Neural cell (in vitro differentiated cells): Measurements from ENCODE around the gene SLC4A4. TPM values are rescaled to one million over a fixed set of nuclear protein-coding genes. Genes with fewer than 3 reads are reported as not detected.

ENCODE experiments used
- H2AFZ ChIP-seq: fragments of 200-600, 300-800 bp; sonication (generic), shearing (Covaris generic); 2 replicates; pipeline ENCODE4 v1.6.0; 2014; ENCODE audit warnings: low read depth, mild to moderate bottlenecking, antibody characterized with exemption, low read length, moderate library complexity
- H3F3A ChIP-seq: fragments of 200-600 bp; shearing (Covaris generic); 2 replicates; pipeline ENCODE4 v1.6.1; 2016; ENCODE audit warnings: mild to moderate bottlenecking, moderate library complexity, mixed read lengths, antibody characterized with exemption, low read length; ENCODE audit not compliant: insufficient read depth, poor library complexity, severe bottlenecking
- H3K27ac ChIP-seq: fragments of 200-600, 300-800 bp; sonication (generic), shearing (Covaris generic); 2 replicates; pipeline ENCODE4 v1.5.1; 2014; ENCODE audit warnings: mild to moderate bottlenecking, low read length, moderate library complexity
- H3K27me3 ChIP-seq: fragments of 300-800, 200-600 bp; sonication (generic), shearing (Covaris generic); 2 replicates; pipeline ENCODE4 v1.6.0; 2014; ENCODE audit warnings: mild to moderate bottlenecking, low read depth, low read length, moderate library complexity; ENCODE audit not compliant: insufficient read depth
- H3K36me3 ChIP-seq: fragments of 300-800, 200-600 bp; sonication (generic), shearing (Covaris generic); 2 replicates; pipeline ENCODE4 v1.5.1; 2014; ENCODE audit warnings: mild to moderate bottlenecking, antibody characterized with exemption, low read length, moderate library complexity; ENCODE audit not compliant: insufficient read depth
- H3K4me2 ChIP-seq: fragments of 300-800, 200-600 bp; sonication (generic), shearing (Covaris generic); 2 replicates; pipeline ENCODE4 v1.6.0; 2014; ENCODE audit warnings: mild to moderate bottlenecking, low read length
- H3K4me3 ChIP-seq: fragments of 300-800, 200-600 bp; sonication (generic), shearing (Covaris generic); 2 replicates; pipeline ENCODE4 v1.5.1; 2014; ENCODE audit warnings: mild to moderate bottlenecking, low read length, moderate library complexity
- H3K79me2 ChIP-seq: fragments of 200-600 bp; shearing (Covaris generic); replicated peaks from 2 replicates; pipeline ENCODE4 v1.6.0; 2014; ENCODE audit warnings: mild to moderate bottlenecking, low read length, moderate library complexity; ENCODE audit not compliant: insufficient read depth
- H3K9ac ChIP-seq: fragments of 300-800, 200-600 bp; sonication (generic), shearing (Covaris generic); 2 replicates; pipeline ENCODE4 v1.6.1; 2016; ENCODE audit warnings: mild to moderate bottlenecking, low read length, mixed read lengths
- H3K9me2 ChIP-seq: fragments of 200-600 bp; shearing (Covaris generic); 2 replicates; pipeline ENCODE4 v1.6.1; 2016; ENCODE audit warnings: mild to moderate bottlenecking, low read length, mixed read lengths; ENCODE audit not compliant: insufficient read depth
- H3K9me3 ChIP-seq: fragments of 200-600, 300-800 bp; sonication (generic), shearing (Covaris generic); 2 replicates; pipeline ENCODE4 v1.6.1; 2016; ENCODE audit warnings: mild to moderate bottlenecking, mixed run types, low read length, moderate library complexity, mixed read lengths
- H4K20me1 ChIP-seq: fragments of 200-600 bp; shearing (Covaris generic); 2 replicates; pipeline ENCODE4 v1.6.1; 2016; ENCODE audit warnings: mild to moderate bottlenecking, mixed run types; ENCODE audit not compliant: insufficient read depth
- CTCF ChIP-seq: fragments of 450-650 bp; IDR thresholded peaks from 2 replicates; pipeline ENCODE4 v1.5.1; 2014; ENCODE audit warnings: antibody characterized with exemption, mild to moderate bottlenecking, moderate library complexity; ENCODE audit not compliant: poor library complexity, severe bottlenecking
- EP300 ChIP-seq: fragments of 450-650 bp; conservative IDR thresholded peaks from 2 replicates; pipeline ENCODE4 v1.6.1; 2014; ENCODE audit warnings: antibody characterized with exemption, mild to moderate bottlenecking, moderate library complexity; ENCODE audit not compliant: poor library complexity, severe bottlenecking
- EZH2 ChIP-seq: fragments of 200-600, 300-800 bp; shearing (Covaris generic), sonication (generic); IDR thresholded peaks from 2 replicates; pipeline ENCODE4 v1.6.1; 2014; ENCODE audit warnings: antibody characterized with exemption, low read length, borderline replicate concordance, mild to moderate bottlenecking; ENCODE audit not compliant: insufficient read depth, poor library complexity, severe bottlenecking
- MXI1 ChIP-seq: fragments of 450-650 bp; conservative IDR thresholded peaks from 2 replicates; pipeline ENCODE4 v1.6.1; 2014; ENCODE audit warnings: antibody characterized with exemption, mild to moderate bottlenecking; ENCODE audit not compliant: poor library complexity, severe bottlenecking
- POLR2AphosphoS5 ChIP-seq: IDR thresholded peaks from 2 replicates; pipeline ENCODE4 v1.6.1; 2012
- RAD21 ChIP-seq: fragments of 450-650 bp; conservative IDR thresholded peaks from 2 replicates; pipeline ENCODE4 v1.6.1; 2014; ENCODE audit warnings: antibody characterized with exemption, mild to moderate bottlenecking, moderate library complexity
- REST ChIP-seq: IDR thresholded peaks from 2 replicates; pipeline ENCODE4 v1.6.1; 2012; ENCODE audit warnings: borderline replicate concordance
- SMC3 ChIP-seq: fragments of 450-650 bp; conservative IDR thresholded peaks from 2 replicates; pipeline ENCODE4 v1.6.1; 2014; ENCODE audit warnings: antibody characterized with exemption, mild to moderate bottlenecking, moderate library complexity; ENCODE audit not compliant: poor library complexity
- TAF1 ChIP-seq: IDR thresholded peaks from 2 replicates; pipeline ENCODE4 v1.6.1; 2012; ENCODE audit warnings: low read depth
- polyA plus RNA-seq: library from polyadenylated mRNA; depleted of rRNA; stranded (reverse); fragments of >200 nt; gene quantifications from 2 replicates; pipeline ENCODE4 v1.2.3, GENCODE V29; 2014

The SLC4A4 gene
- polyA plus RNA-seq, 1 donor from 2014 or later = 9.2 TPM

DNA sequence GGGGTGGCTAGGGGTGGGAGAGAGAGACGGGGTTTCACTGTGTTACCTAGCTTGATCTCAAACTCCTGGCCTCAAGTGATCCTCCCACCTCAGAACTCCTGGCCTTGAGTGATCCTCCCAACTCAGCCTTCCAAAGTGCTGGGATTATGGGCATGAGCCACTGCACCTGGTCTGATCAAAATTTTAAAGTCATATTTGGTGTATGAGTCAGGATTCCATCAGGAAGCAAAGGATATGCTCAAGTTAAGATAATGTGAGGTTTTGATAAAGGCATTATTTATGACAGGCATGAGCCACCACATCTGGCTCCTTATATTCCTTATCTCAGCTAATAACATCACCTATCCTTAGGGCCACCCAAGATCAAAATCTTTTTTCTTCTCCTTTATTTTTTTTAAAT lies 182.0 kb downstream of the SLC4A4 start:
- Histone ChIP-seq H3K27me3 (no peaks in the 10 kb centered on the region), H3K9me3 (no peaks in the 10 kb centered on the region), H3K4me2 (no peak overlapping the region), H3F3A (no peaks in the 10 kb centered on the region), H3K36me3 (no peaks in the 10 kb centered on the region), H3K79me2 (no peaks in the 10 kb centered on the region), H4K20me1 (no peaks in the 10 kb centered on the region), H3K9me2 (no peaks in the 10 kb centered on the region), H2AFZ (no peak overlapping the region), H3K27ac (no peak overlapping the region), H3K9ac (no peak overlapping the region), H3K4me3 (no peak overlapping the region)
- TF ChIP-seq MXI1 = no peak
- no peak for TF ChIP-seq TAF1
- TF ChIP-seq EZH2 = no peak
- no peak for TF ChIP-seq EP300
- no peak for TF ChIP-seq REST
- no peak for TF ChIP-seq RAD21
- TF ChIP-seq SMC3 = no peak
- no peak for TF ChIP-seq POLR2AphosphoS5
- no peak for TF ChIP-seq CTCF

GRCh38 chr4:71524756-71525155 lies 185.9 kb downstream of the SLC4A4 start:
- Histone ChIP-seq H3F3A (no peaks in the 10 kb centered on the region), H3K27me3 (no peaks in the 10 kb centered on the region), H4K20me1 (no peaks in the 10 kb centered on the region), H3K4me2 (no peak overlapping the region), H3K79me2 (no peaks in the 10 kb centered on the region), H2AFZ (no peak overlapping the region), H3K36me3 (no peaks in the 10 kb centered on the region), H3K9me3 (no peaks in the 10 kb centered on the region), H3K9me2 (no peaks in the 10 kb centered on the region), H3K4me3 (no peak overlapping the region), H3K27ac (no peak overlapping the region), H3K9ac (no peak overlapping the region)
- TF ChIP-seq CTCF (no peak), RAD21 (no peak), REST (no peak), POLR2AphosphoS5 (no peak), EZH2 (no peak), TAF1 (no peak), MXI1 (no peak), SMC3 (no peak), EP300 (no peak)
